HEK293 (cell line): ENCODE data around the gene BAD.

Experiments used
- GLIS1 ChIP-seq: fragments of 450-650 bp; formaldehyde crosslinking; IDR thresholded peaks from 2 replicates; pipeline ENCODE4 v1.5.1; 2016; ENCODE audit warnings: missing biosample characterization, missing genetic modification characterization
- KLF17 ChIP-seq: fragments of 450-650 bp; formaldehyde crosslinking; IDR thresholded peaks from 2 replicates; pipeline ENCODE4 v1.5.1; 2016; ENCODE audit warnings: missing biosample characterization, missing genetic modification characterization
- KLF9 ChIP-seq: fragments of 450-650 bp; formaldehyde crosslinking; IDR thresholded peaks from 2 replicates; pipeline ENCODE4 v1.5.1; 2016; ENCODE audit warnings: missing biosample characterization, missing genetic modification characterization, low read depth
- MZF1 ChIP-seq: fragments of 450-650 bp; formaldehyde crosslinking; IDR thresholded peaks from 2 replicates; pipeline ENCODE4 v1.5.1; 2017; ENCODE audit warnings: missing biosample characterization, missing genetic modification characterization, borderline replicate concordance
- PRDM1 ChIP-seq: fragments of 450-650 bp; formaldehyde crosslinking; IDR thresholded peaks from 2 replicates; pipeline ENCODE4; 2016; ENCODE audit warnings: missing biosample characterization, missing genetic modification characterization
- REPIN1 ChIP-seq: fragments of 450-650 bp; formaldehyde crosslinking; IDR thresholded peaks from 2 replicates; pipeline ENCODE4 v1.5.1; 2017; ENCODE audit warnings: missing biosample characterization, missing genetic modification characterization, low read depth
- SP2 ChIP-seq: fragments of 450-650 bp; formaldehyde crosslinking; IDR thresholded peaks from 2 replicates; pipeline ENCODE4 v1.5.1; 2016; ENCODE audit warnings: missing biosample characterization, missing genetic modification characterization
- SP3 ChIP-seq: fragments of 450-650 bp; formaldehyde crosslinking; IDR thresholded peaks from 2 replicates; pipeline ENCODE4 v1.5.1; 2016; ENCODE audit warnings: missing biosample characterization, missing genetic modification characterization
- SP7 ChIP-seq: fragments of 450-650 bp; formaldehyde crosslinking; IDR thresholded peaks from 2 replicates; pipeline ENCODE4 v1.5.1; 2016; ENCODE audit warnings: missing biosample characterization, missing genetic modification characterization
- ZBTB1 ChIP-seq: fragments of 450-650 bp; formaldehyde crosslinking; IDR thresholded peaks from 2 replicates; pipeline ENCODE4 v1.5.1; 2016; ENCODE audit warnings: missing biosample characterization, missing genetic modification characterization
- ZBTB48 ChIP-seq: fragments of 450-650 bp; formaldehyde crosslinking; IDR thresholded peaks from 2 replicates; pipeline ENCODE4 v1.5.1; 2016; ENCODE audit warnings: missing biosample characterization, missing genetic modification characterization
- ZFHX2 ChIP-seq: fragments of 450-650 bp; formaldehyde crosslinking; conservative IDR thresholded peaks from 2 replicates; pipeline ENCODE4 v1.5.1; 2016; ENCODE audit warnings: missing biosample characterization, missing genetic modification characterization
- ZNF112 ChIP-seq: fragments of 450-650 bp; formaldehyde crosslinking; IDR thresholded peaks from 2 replicates; pipeline ENCODE4 v1.5.0; 2017; ENCODE audit warnings: missing biosample characterization, missing genetic modification characterization
- ZNF16 ChIP-seq: fragments of 450-650 bp; formaldehyde crosslinking; IDR thresholded peaks from 2 replicates; pipeline ENCODE4 v1.5.1; 2016; ENCODE audit warnings: low read depth, missing biosample characterization, missing genetic modification characterization
- ZNF19 ChIP-seq: fragments of 450-650 bp; formaldehyde crosslinking; IDR thresholded peaks from 2 replicates; pipeline ENCODE4; 2016; ENCODE audit warnings: missing biosample characterization, missing genetic modification characterization, low read depth
- ZNF2 ChIP-seq: fragments of 450-650 bp; formaldehyde crosslinking; IDR thresholded peaks from 2 replicates; pipeline ENCODE4 v1.5.1; 2016; ENCODE audit warnings: missing biosample characterization, missing genetic modification characterization
- ZNF202 ChIP-seq: fragments of 450-650 bp; formaldehyde crosslinking; IDR thresholded peaks from 2 replicates; pipeline ENCODE4 v1.5.1; 2016; ENCODE audit warnings: missing biosample characterization, missing genetic modification characterization, borderline replicate concordance
- ZNF274 ChIP-seq, 2 experiments: fragments of 200-500 bp in 1 of 2; fragments of 450-650 bp in 1 of 2; sonication (Bioruptor generic) in 1 of 2; formaldehyde crosslinking in 1 of 2; IDR thresholded peaks; 2 replicates each; pipeline versions ENCODE4 v1.5.1 to v1.6.1; 2014 to 2016; ENCODE audit warnings: borderline replicate concordance in 1 of 2, inconsistent platforms in 1 of 2, low read length in 1 of 2, missing biosample characterization in 1 of 2, missing genetic modification characterization in 1 of 2
- ZNF341 ChIP-seq: fragments of 450-650 bp; formaldehyde crosslinking; IDR thresholded peaks from 2 replicates; pipeline ENCODE4; 2016; ENCODE audit warnings: low read depth, missing biosample characterization, missing genetic modification characterization
- ZNF398 ChIP-seq: fragments of 450-650 bp; formaldehyde crosslinking; IDR thresholded peaks from 2 replicates; pipeline ENCODE4 v1.5.1; 2017; ENCODE audit warnings: missing biosample characterization, missing genetic modification characterization
- ZNF426 ChIP-seq: fragments of 450-650 bp; formaldehyde crosslinking; IDR thresholded peaks from 2 replicates; pipeline ENCODE4 v1.5.1; 2017; ENCODE audit warnings: missing biosample characterization, missing genetic modification characterization, mild to moderate bottlenecking, inconsistent platforms, moderate library complexity
- ZNF514 ChIP-seq: fragments of 450-650 bp; formaldehyde crosslinking; IDR thresholded peaks from 2 replicates; pipeline ENCODE4 v1.5.1; 2016; ENCODE audit warnings: missing biosample characterization, missing genetic modification characterization
- ZNF645 ChIP-seq: fragments of 450-650 bp; formaldehyde crosslinking; IDR thresholded peaks from 2 replicates; pipeline ENCODE4; 2016; ENCODE audit warnings: missing biosample characterization, missing genetic modification characterization
- ZNF777 ChIP-seq: fragments of 450-650 bp; formaldehyde crosslinking; IDR thresholded peaks from 2 replicates; pipeline ENCODE4 v1.5.1; 2017; ENCODE audit warnings: missing biosample characterization, missing genetic modification characterization, borderline replicate concordance
- ZSCAN16 ChIP-seq: fragments of 450-650 bp; formaldehyde crosslinking; IDR thresholded peaks from 2 replicates; pipeline ENCODE4 v1.5.1; 2016; ENCODE audit warnings: missing biosample characterization, missing genetic modification characterization
- ZSCAN5A ChIP-seq: fragments of 450-650 bp; formaldehyde crosslinking; IDR thresholded peaks from 2 replicates; pipeline ENCODE4 v1.5.1; 2016; ENCODE audit warnings: missing biosample characterization, missing genetic modification characterization
- ZXDB ChIP-seq: fragments of 450-650 bp; formaldehyde crosslinking; IDR thresholded peaks from 2 replicates; pipeline ENCODE4 v1.5.1; 2016; ENCODE audit warnings: missing biosample characterization, missing genetic modification characterization
- TF ChIP-seq, protein P1 (sequence below): fragments of 450-650 bp; formaldehyde crosslinking; IDR thresholded peaks from 2 replicates; pipeline ENCODE4 v1.5.1; 2016; ENCODE audit warnings: missing biosample characterization, missing genetic modification characterization
- TF ChIP-seq, protein P2 (sequence below): fragments of 450-650 bp; IDR thresholded peaks from 2 replicates; pipeline ENCODE4 v1.5.1; 2018; ENCODE audit warnings: missing biosample characterization, missing genetic modification characterization

The BAD gene

GRCh38 chr11:64305691-64306562 lies 21.5 kb upstream of the BAD start (continued):
- TF ChIP-seq, protein P1, sequence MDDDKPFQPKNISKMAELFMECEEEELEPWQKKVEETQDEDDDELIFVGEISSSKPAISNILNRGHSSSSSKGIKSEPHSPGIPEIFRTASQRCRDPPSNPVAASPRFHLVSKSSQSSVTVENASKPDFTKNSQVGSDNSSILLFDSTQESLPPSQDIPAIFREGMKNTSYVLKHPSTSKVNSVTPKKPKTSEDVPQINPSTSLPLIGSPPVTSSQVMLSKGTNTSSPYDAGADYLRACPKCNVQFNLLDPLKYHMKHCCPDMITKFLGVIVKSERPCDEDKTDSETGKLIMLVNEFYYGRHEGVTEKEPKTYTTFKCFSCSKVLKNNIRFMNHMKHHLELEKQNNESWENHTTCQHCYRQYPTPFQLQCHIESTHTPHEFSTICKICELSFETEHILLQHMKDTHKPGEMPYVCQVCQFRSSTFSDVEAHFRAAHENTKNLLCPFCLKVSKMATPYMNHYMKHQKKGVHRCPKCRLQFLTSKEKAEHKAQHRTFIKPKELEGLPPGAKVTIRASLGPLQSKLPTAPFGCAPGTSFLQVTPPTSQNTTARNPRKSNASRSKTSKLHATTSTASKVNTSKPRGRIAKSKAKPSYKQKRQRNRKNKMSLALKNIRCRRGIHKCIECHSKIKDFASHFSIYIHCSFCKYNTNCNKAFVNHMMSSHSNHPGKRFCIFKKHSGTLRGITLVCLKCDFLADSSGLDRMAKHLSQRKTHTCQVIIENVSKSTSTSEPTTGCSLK (tag by site-specific recombination), result no peak
- TF ChIP-seq ZBTB48 (tag by site-specific recombination) (peak; percentile 84), ZSCAN5A (tag by site-specific recombination) (no peak), PRDM1 (no peak), ZNF341 (tag by site-specific recombination) (peak; percentile 44), SP2 (peak; percentile 52; the same call in 1 of the 2 replicates), ZNF426 (tag by site-specific recombination) (no peak), GLIS1 (tag by site-specific recombination) (peak; percentile 89), ZNF645 (tag by site-specific recombination) (no peak), ZNF398 (tag by site-specific recombination) (peak; percentile 76), ZBTB1 (tag by site-specific recombination) (no peak), KLF17 (no peak; the same call in none of the 2 replicates), ZSCAN16 (tag by site-specific recombination) (no peak), KLF9 (peak; percentile 34; the same call in 1 of the 2 replicates), SP7 (tag by site-specific recombination) (no peak), ZNF202 (no peak), ZNF514 (tag by site-specific recombination) (no peak), REPIN1 (tag by site-specific recombination) (no peak), ZNF274 (IDR thresholded peaks at IDR 0.05; ENCODE audit: low read length) (no peak), ZNF274 (tag by site-specific recombination; IDR thresholded peaks at IDR 0.05; ENCODE audit: borderline replicate concordance) (no peak), SP3 (peak; percentile 72), MZF1 (tag by site-specific recombination) (no peak), ZNF112 (no peak), ZNF16 (tag by site-specific recombination) (no peak), ZFHX2 (peak; percentile 35; the same call in 1 of the 2 replicates), ZXDB (tag by site-specific recombination) (0 out of 2 replicates have a peak, but pooled peaks have one; percentile 51), ZNF2 (no peak), ZNF19 (tag by site-specific recombination) (no peak), ZNF777 (tag by site-specific recombination) (no peak)
- TF ChIP-seq, protein P2, sequence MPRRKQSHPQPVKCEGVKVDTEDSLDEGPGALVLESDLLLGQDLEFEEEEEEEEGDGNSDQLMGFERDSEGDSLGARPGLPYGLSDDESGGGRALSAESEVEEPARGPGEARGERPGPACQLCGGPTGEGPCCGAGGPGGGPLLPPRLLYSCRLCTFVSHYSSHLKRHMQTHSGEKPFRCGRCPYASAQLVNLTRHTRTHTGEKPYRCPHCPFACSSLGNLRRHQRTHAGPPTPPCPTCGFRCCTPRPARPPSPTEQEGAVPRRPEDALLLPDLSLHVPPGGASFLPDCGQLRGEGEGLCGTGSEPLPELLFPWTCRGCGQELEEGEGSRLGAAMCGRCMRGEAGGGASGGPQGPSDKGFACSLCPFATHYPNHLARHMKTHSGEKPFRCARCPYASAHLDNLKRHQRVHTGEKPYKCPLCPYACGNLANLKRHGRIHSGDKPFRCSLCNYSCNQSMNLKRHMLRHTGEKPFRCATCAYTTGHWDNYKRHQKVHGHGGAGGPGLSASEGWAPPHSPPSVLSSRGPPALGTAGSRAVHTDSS, result no peak
